Keratinocyte (primary cell): ENCODE results near the gene ANO2. TPM values are rescaled to one million over a fixed set of nuclear protein-coding genes. Genes with fewer than 3 reads are reported as not detected.

ENCODE experiments used
- DNase-seq: peaks from one replicate; pipeline ENCODE4 v3.0.0-alpha.2; 2011; ENCODE audit warnings: low read depth, missing footprints, low spot score
- FAIRE-seq: peaks from 2 replicates; lab custom pipeline; 2011; peaks lifted over from hg19 to GRCh38; lab: Jason Lieb, UNC
- H2AFZ ChIP-seq: 2 replicates; pipeline ENCODE4 v1.6.0; 2012; ENCODE audit warnings: low read length, control low read depth, inconsistent platforms; ENCODE audit not compliant: control insufficient read depth
- H3K27ac ChIP-seq: 2 replicates; pipeline ENCODE4 v1.5.1; 2011; ENCODE audit warnings: low read length; ENCODE audit not compliant: control insufficient read depth, insufficient read depth
- H3K27me3 ChIP-seq: 3 replicates; pipeline ENCODE4 v1.6.0; 2011; ENCODE audit warnings: low read length; ENCODE audit not compliant: control insufficient read depth, insufficient read depth; ENCODE audit errors: extremely low read depth
- H3K36me3 ChIP-seq, 2 experiments: 2 replicates in 1 of 2; 3 replicates in 1 of 2; pipeline ENCODE4 v1.5.1; 2011; ENCODE audit warnings: low read length in 2 of 2, mild to moderate bottlenecking in 1 of 2; ENCODE audit not compliant: control insufficient read depth in 2 of 2, insufficient read depth in 2 of 2; ENCODE audit errors: extremely low read depth in 1 of 2
- H3K4me1 ChIP-seq: 3 replicates; pipeline ENCODE4 v1.5.1; 2011; ENCODE audit warnings: low read length; ENCODE audit not compliant: control insufficient read depth, insufficient read depth; ENCODE audit errors: extremely low read depth
- H3K4me2 ChIP-seq: 3 replicates; pipeline ENCODE4 v1.6.0; 2011; ENCODE audit warnings: low read depth, low read length; ENCODE audit not compliant: control insufficient read depth, insufficient read depth; ENCODE audit errors: extremely low read depth
- H3K4me3 ChIP-seq, 3 experiments: fragments of 200-600 bp in 1 of 3; sonication (generic) in 1 of 3; 2 replicates in 2 of 3; 3 replicates in 1 of 3; pipeline ENCODE4 v1.5.1; 2011 to 2016; ENCODE audit warnings: low read length in 3 of 3, mild to moderate bottlenecking in 3 of 3, control low read depth in 2 of 3, inconsistent platforms in 1 of 3, low read depth in 1 of 3, mixed read lengths in 1 of 3, mixed run types in 1 of 3, moderate library complexity in 1 of 3; ENCODE audit not compliant: control insufficient read depth in 2 of 3, insufficient read depth in 2 of 3; ENCODE audit errors: extremely low read depth in 1 of 3
- H3K79me2 ChIP-seq: 2 replicates; pipeline ENCODE4 v1.6.0; 2012; ENCODE audit warnings: low read length; ENCODE audit not compliant: control insufficient read depth, insufficient read depth
- H3K9ac ChIP-seq: 3 replicates; pipeline ENCODE4 v1.6.0; 2011; ENCODE audit warnings: low read length; ENCODE audit not compliant: control insufficient read depth, insufficient read depth; ENCODE audit errors: extremely low read depth
- H3K9me1 ChIP-seq: 3 replicates; pipeline ENCODE4 v1.6.0; 2011; ENCODE audit warnings: low read length; ENCODE audit not compliant: control insufficient read depth, insufficient read depth; ENCODE audit errors: extremely low read depth
- H3K9me3 ChIP-seq: 2 replicates; pipeline ENCODE4 v1.5.1; 2012; ENCODE audit warnings: low read depth, low read length; ENCODE audit not compliant: control insufficient read depth
- H4K20me1 ChIP-seq: 3 replicates; pipeline ENCODE4 v1.6.0; 2011; ENCODE audit warnings: low read length; ENCODE audit not compliant: control insufficient read depth, insufficient read depth; ENCODE audit errors: extremely low read depth
- CTCF ChIP-seq, 3 experiments: IDR thresholded peaks in 1 of 3; conservative IDR thresholded peaks in 1 of 3; optimal IDR thresholded peaks in 1 of 3; 2 replicates in 2 of 3; 3 replicates in 1 of 3; pipeline versions ENCODE3 to v1.5.1; 2011; ENCODE audit warnings: low read length in 3 of 3, mild to moderate bottlenecking in 3 of 3, moderate library complexity in 2 of 3, control low read depth in 1 of 3, inconsistent platforms in 1 of 3; ENCODE audit not compliant: insufficient read depth in 2 of 3; ENCODE audit errors: extremely low read depth in 1 of 3
- EZH2 ChIP-seq: IDR thresholded peaks from one replicate; pipeline ENCODE4 v1.6.1; 2012; ENCODE audit warnings: inconsistent platforms, mild to moderate bottlenecking, low read length, moderate library complexity
- dilution Hi-C: fragments of 300-500 bp; cut with MboI; formaldehyde crosslinking; loops from one replicate; pipeline ENCODE4 v1.7.0; 2020; ENCODE audit warnings: low sequenced_read_pairs; ENCODE audit not compliant: extremely low pct_ligation_motif_present
- polyA plus RNA-seq, 5 experiments: library from polyadenylated mRNA; depleted of rRNA in 3 of 5; stranded (reverse) in 3 of 5; stranded (forward) in 1 of 5; unstranded in 1 of 5; fragments of >200 nt; gene quantifications; 1 replicate in 1 of 5; 2 replicates in 3 of 5; 3 replicates in 1 of 5; pipeline versions ENCODE4 v1.2.1 to v1.2.3, GENCODE V29; 2011 to 2012; ENCODE audit warnings: missing spikeins in 2 of 5, low read depth in 1 of 5, low replicate concordance in 1 of 5

Gene ANO2
- polyA plus RNA-seq, 1 donor (not counting 4 experiments of a cell fraction or from before 2014, with no cell fraction given): 0.14 TPM

DNA sequence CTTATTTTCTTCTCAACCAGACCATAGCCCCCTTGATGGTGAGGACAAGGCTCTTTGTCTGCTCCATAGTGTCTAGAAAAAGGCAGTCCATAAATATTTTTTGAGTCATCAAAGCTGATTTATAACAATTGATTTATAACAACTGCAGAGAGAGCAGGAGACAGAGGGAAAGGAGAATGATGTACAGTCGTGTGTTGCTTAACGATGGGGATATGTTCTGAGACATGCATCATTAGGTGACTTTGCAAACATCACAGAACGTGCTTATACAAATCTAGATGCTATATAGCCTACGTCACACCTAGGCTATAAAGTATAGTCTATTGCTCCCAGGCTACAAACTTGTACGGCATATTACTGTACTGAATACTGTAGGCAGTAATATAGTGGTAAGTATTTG lies 369.8 kb downstream of the ANO2 start:
- dilution Hi-C loops: no loop called here
- Histone ChIP-seq H2AFZ (no peak overlapping the region), H3K27ac (no peak overlapping the region), H3K79me2 (no peaks in the 10 kb centered on the region), H4K20me1 (no peaks in the 10 kb centered on the region), H3K4me1 (no peaks in the 10 kb centered on the region), H3K4me3 (no peak overlapping the region), H3K36me3 (no peaks in the 10 kb centered on the region), H3K9me3 (no peaks in the 10 kb centered on the region), H3K4me2 (no peak overlapping the region), H3K9ac (no peak overlapping the region), H3K9me1 (no peaks in the 10 kb centered on the region), H3K27me3 (no peaks in the 10 kb centered on the region)
- no peak for DNase-seq
- no peak for TF ChIP-seq CTCF (optimal IDR thresholded peaks at IDR 0.05 in 1 of 3, IDR thresholded peaks at IDR 0.05 in 1 of 3, conservative IDR thresholded peaks at IDR 0.05 in 1 of 3; ENCODE audit: extremely low read depth in 1 of 3, insufficient read depth in 2 of 3, low read length in 3 of 3)
- TF ChIP-seq EZH2: no peak
- FAIRE-seq: no peak

DNA sequence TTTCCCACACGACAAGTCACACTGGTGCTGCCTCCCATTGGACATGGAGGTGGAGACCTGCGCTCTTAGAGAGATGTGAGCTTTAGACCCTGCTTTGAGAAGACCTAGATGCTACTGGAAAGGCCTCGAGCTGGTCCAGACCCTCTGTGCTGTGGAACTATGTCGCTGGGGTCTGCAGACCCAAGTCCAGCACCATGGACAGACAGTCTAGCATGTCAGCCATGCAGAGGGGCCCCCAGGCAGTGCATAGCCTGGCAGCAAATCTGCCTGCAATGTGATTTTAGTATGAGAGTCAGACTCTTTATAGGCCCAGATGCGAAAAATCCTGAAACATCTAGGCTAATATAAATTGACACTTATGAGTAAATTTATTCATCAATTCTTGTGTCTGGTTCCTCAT lies 371.7 kb downstream of the ANO2 start:
- Histone ChIP-seq H3K4me3 (no peak overlapping the region), H3K36me3 (no peaks in the 10 kb centered on the region), H3K27ac (no peak overlapping the region), H3K9me1 (peaks cover 2% of the 10 kb centered on the region), H3K27me3 (peaks cover 5% of the 10 kb centered on the region), H3K79me2 (no peaks in the 10 kb centered on the region), H2AFZ (no peak overlapping the region), H3K9ac (no peak overlapping the region), H3K9me3 (no peaks in the 10 kb centered on the region), H3K4me1 (no peaks in the 10 kb centered on the region), H3K4me2 (no peak overlapping the region), H4K20me1 (no peaks in the 10 kb centered on the region)
- TF ChIP-seq EZH2 (no peak), CTCF (optimal IDR thresholded peaks at IDR 0.05 in 1 of 3, IDR thresholded peaks at IDR 0.05 in 1 of 3, conservative IDR thresholded peaks at IDR 0.05 in 1 of 3; ENCODE audit: extremely low read depth in 1 of 3, insufficient read depth in 2 of 3, low read length in 3 of 3) (no peak)
- no peak for FAIRE-seq
- dilution Hi-C loops: no loop called here
- DNase-seq: no peak
